A673 (cell line): ENCODE results near the gene PHF20. TPM values are rescaled to one million over a fixed set of nuclear protein-coding genes. Genes with fewer than 3 reads are reported as not detected.

Experiments used
- BruUV-seq: library from RNA; stranded (reverse); fragments of 400-500 nt; replicated peaks from 2 replicates; lab custom pipeline; 2021; lab: Mats Ljungman, UMichigan
- CTCF ChIA-PET: fragments of 300-600 bp; sonication (Branson Sonifier 250); formaldehyde crosslinking; loops from one replicate; lab custom pipeline; 2022; ENCODE audit warnings: antibody characterized with exemption; lab: Charles Lee
- POLR2A ChIA-PET: fragments of 300-600 bp; sonication (Branson Sonifier 250); formaldehyde crosslinking; loops from one replicate; lab custom pipeline; 2022; ENCODE audit warnings: antibody characterized with exemption; ENCODE audit not compliant: low non-redundant PET; lab: Charles Lee
- DNase-seq: peaks from one replicate; pipeline ENCODE4 v3.0.0-alpha.2; 2015; ENCODE audit warnings: low spot score
- H3K27ac ChIP-seq: fragments of 200-600 bp; sonication (generic); 2 replicates; pipeline ENCODE4 v1.5.1; 2016; ENCODE audit warnings: mixed run types, low read depth, mild to moderate bottlenecking, mixed read lengths, antibody characterized with exemption, low read length; ENCODE audit not compliant: poor library complexity, severe bottlenecking
- H3K27me3 ChIP-seq: fragments of 200-600 bp; sonication (generic); replicated peaks from 2 replicates; pipeline ENCODE4 v1.6.1; 2017; ENCODE audit warnings: mixed run types, low read depth, mild to moderate bottlenecking, mixed read lengths, antibody characterized with exemption, low read length; ENCODE audit not compliant: insufficient read depth, poor library complexity
- H3K36me3 ChIP-seq: fragments of 200-600 bp; sonication (generic); 2 replicates; pipeline ENCODE4 v1.6.1; 2016; ENCODE audit warnings: mixed run types, mild to moderate bottlenecking, mixed read lengths, antibody characterized with exemption, low read length; ENCODE audit not compliant: insufficient read depth, poor library complexity, severe bottlenecking
- H3K4me1 ChIP-seq: fragments of 200-600 bp; sonication (generic); 2 replicates; pipeline ENCODE4 v1.6.1; 2017; ENCODE audit warnings: mixed run types, mild to moderate bottlenecking, mixed read lengths, antibody characterized with exemption, low read length; ENCODE audit not compliant: insufficient read depth, poor library complexity, severe bottlenecking
- H3K4me3 ChIP-seq: fragments of 200-600 bp; sonication (generic); 2 replicates; pipeline ENCODE4 v1.5.1; 2016; ENCODE audit warnings: low read depth, mixed run types, mild to moderate bottlenecking, mixed read lengths, low read length; ENCODE audit not compliant: poor library complexity, severe bottlenecking
- H3K9me3 ChIP-seq: fragments of 200-600 bp; sonication (generic); 2 replicates; pipeline ENCODE4 v1.6.1; 2016; ENCODE audit warnings: mixed run types, low read depth, mild to moderate bottlenecking, mixed read lengths, antibody characterized with exemption, low read length; ENCODE audit not compliant: poor library complexity, severe bottlenecking
- CTCF ChIP-seq: fragments of 300-800, 200-600 bp; sonication (generic); conservative IDR thresholded peaks from 2 replicates; pipeline ENCODE4 v1.5.1; 2017; ENCODE audit warnings: low read depth, mild to moderate bottlenecking, antibody characterized with exemption, low read length, moderate library complexity, mixed read lengths
- EZH2 ChIP-seq: fragments of 200-600 bp; sonication (generic); IDR thresholded peaks from 2 replicates; pipeline ENCODE4 v1.6.1; 2017; ENCODE audit warnings: borderline replicate concordance, low read depth, mild to moderate bottlenecking, mixed read lengths, antibody characterized with exemption, low read length; ENCODE audit not compliant: poor library complexity, severe bottlenecking
- intact Hi-C: fragments of 100-400 bp; cut with micrococcal nuclease; formaldehyde crosslinking; loops from one replicate; pipeline ENCODE4 v1.10.0; 2022; ENCODE audit not compliant: unreplicated experiment
- total RNA-seq: library from RNA; stranded (reverse); gene quantifications from 2 replicates; pipeline ENCODE4 v1.2.3, GENCODE V29; 2021

The PHF20 gene
- total RNA-seq, 1 experiment from 2014 or later: 43.0 TPM

GRCh38 chr20:35826397-35826998, 54.7 kb downstream of the PHF20 start:
- CTCF ChIA-PET: no interaction called here
- TF ChIP-seq EZH2 (no peak), CTCF (no peak)
- POLR2A ChIA-PET: no interaction called here

GRCh38 chr20:35828434-35828833, 56.6 kb downstream of the PHF20 start:
- intact Hi-C loops: no loop called here
- ChIA-PET CTCF (no interaction called here), POLR2A (interaction anchor here (0.6 kb wide), 1 partner anchor 44 kb away, joined by 8 read pairs; no protein-coding TSS in a partner anchor)
- TF ChIP-seq EZH2 (no peak), CTCF (no peak)
- no peaks in the 10 kb centered on the region for H3K36me3 ChIP-seq
- no peak for DNase-seq
- H3K4me3 ChIP-seq: no peak overlapping the region
- no peaks in the 10 kb centered on the region for H3K27me3 ChIP-seq
- no TSS peak for BruUV-seq
- H3K27ac ChIP-seq: no peak overlapping the region
- H3K4me1 ChIP-seq: no peaks in the 10 kb centered on the region
- no peaks in the 10 kb centered on the region for H3K9me3 ChIP-seq

More at GRCh38 chr20:35826397-35826998, 54.7 kb downstream of the PHF20 start:
- no peaks in the 10 kb centered on the region for H3K36me3 ChIP-seq
- intact Hi-C loops: no loop called here
- H3K27ac ChIP-seq: no peak overlapping the region
- no peak overlapping the region for H3K4me3 ChIP-seq
- H3K4me1 ChIP-seq: no peaks in the 10 kb centered on the region
- BruUV-seq: no TSS peak
- H3K27me3 ChIP-seq: no peaks in the 10 kb centered on the region
- no peaks in the 10 kb centered on the region for H3K9me3 ChIP-seq
- no peak for DNase-seq

DNA sequence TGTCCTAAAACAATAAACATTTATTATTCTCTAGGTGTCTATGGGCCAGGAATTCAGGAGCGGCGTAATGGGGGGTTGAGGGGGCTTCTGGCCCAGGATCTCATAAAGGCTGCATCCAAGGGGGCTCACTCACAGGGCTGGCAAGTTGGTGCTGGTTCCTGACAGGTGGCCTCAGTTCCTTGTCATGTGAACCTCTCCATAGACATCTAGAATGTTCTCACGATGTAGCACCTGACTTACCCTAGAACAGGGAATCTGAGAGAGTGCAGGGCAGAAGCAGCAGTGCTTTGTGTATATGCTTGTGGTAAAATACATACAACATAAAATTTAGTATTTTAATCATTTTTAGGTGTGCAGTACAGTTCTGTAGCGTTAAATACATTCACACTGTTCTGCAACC, 57.1 kb downstream of the PHF20 start:
- DNase-seq: no peak
- Histone ChIP-seq H3K36me3 (no peaks in the 10 kb centered on the region), H3K27ac (no peak overlapping the region), H3K4me3 (no peak overlapping the region), H3K4me1 (no peaks in the 10 kb centered on the region), H3K27me3 (no peaks in the 10 kb centered on the region), H3K9me3 (no peaks in the 10 kb centered on the region)
- ChIA-PET POLR2A (interaction anchor here (0.6 kb wide), 1 partner anchor 45 kb away, joined by 8 read pairs; no protein-coding TSS in a partner anchor), CTCF (no interaction called here)
- intact Hi-C loops: no loop called here
- TF ChIP-seq EZH2: no peak
- no TSS peak for BruUV-seq

GRCh38 chr20:35830264-35830663, 58.4 kb downstream of the PHF20 start:
- intact Hi-C loops: no loop called here

More at GRCh38 chr20:35830264-35830663, 58.4 kb downstream of the PHF20 start:
- no peak for DNase-seq
- no TSS peak for BruUV-seq
- CTCF ChIA-PET: no interaction called here
- POLR2A ChIA-PET: no interaction called here
- no peaks in the 10 kb centered on the region for H3K27me3 ChIP-seq
- no peak overlapping the region for H3K4me3 ChIP-seq
- H3K9me3 ChIP-seq: no peaks in the 10 kb centered on the region
- H3K27ac ChIP-seq: no peak overlapping the region
- no peaks in the 10 kb centered on the region for H3K36me3 ChIP-seq
- TF ChIP-seq CTCF (no peak), EZH2 (no peak)
- no peaks in the 10 kb centered on the region for H3K4me1 ChIP-seq
